ENCODE data around the gene PCNX3. TPM values are rescaled to one million over a fixed set of nuclear protein-coding genes. Genes with fewer than 3 reads are reported as not detected.

The PCNX3 gene
- total RNA-seq, 1 donor from 2014 or later: 9.3 TPM

DNA sequence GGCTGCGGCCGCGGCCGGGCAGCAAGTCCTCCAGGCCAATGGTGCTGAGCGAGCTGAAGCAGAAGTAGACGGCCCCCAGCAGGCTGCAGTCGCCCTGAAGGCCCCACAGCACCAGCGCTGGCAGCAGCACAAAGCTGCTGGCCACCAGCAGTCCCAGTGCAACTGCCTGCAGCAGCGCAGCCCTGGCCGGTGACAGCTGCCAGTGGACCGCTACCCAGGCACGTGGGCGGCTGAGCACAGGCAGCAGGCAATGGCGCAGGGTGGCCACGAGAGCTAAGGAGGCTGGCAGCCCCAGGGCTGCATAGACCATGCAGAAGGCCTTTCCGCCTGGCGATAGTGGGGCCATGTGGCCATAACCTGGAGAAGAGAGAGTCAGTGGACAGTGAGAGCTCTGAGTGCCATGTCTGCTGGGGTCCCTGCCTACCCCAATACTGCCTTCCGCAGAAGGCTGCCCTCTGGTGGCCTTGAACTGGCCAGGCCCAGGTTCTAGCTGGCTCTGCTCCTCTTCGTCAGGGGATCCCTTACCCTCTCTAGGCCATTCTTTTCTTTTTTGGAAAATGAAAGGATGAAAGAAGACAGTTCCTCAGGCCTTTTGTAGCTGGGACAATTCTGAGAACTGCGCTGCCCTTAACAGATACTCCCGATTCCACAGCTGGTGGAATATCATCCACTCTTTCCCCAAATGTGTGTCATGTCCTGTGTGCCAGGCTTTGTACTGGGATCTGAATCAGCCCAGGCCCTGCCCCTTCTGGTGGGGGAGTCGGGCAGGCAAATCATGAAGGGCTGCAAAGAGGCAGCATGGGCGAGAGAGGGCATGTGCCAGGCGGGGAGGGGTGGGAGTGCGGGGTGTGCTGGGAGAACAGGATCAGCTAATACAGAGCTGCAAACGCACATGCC lies 21.8 kb upstream of the PCNX3 start:
- intact Hi-C loops (cut with DNase I): no loop called here
- DNase-seq: peak; percentile 76
- ATAC-seq (ENCODE audit: poor library complexity): peak; percentile 47

DNA sequence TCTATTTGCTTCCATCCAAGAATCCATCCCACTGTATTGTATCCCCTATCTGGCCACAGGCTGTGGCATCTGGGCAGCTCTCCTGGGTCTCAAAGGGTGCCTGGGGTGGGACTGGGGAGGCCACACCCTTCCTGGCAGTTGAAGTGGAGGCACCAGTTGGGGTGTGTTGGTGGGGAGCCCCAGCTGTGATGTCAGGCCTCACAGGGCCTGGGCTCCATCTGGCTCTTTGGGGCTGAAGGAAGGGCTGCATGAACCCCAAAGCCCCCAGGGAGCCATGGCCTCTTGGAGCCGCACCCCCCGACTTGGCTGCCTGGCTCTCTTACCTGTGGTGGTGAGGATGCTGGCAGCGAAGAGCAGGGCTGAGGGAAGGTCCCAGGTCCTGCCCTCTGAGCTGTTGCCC lies 20.4 kb upstream of the PCNX3 start:
- no peak for ATAC-seq (ENCODE audit: poor library complexity)
- DNase-seq: no peak
- intact Hi-C loops (cut with DNase I): no loop called here

DNA sequence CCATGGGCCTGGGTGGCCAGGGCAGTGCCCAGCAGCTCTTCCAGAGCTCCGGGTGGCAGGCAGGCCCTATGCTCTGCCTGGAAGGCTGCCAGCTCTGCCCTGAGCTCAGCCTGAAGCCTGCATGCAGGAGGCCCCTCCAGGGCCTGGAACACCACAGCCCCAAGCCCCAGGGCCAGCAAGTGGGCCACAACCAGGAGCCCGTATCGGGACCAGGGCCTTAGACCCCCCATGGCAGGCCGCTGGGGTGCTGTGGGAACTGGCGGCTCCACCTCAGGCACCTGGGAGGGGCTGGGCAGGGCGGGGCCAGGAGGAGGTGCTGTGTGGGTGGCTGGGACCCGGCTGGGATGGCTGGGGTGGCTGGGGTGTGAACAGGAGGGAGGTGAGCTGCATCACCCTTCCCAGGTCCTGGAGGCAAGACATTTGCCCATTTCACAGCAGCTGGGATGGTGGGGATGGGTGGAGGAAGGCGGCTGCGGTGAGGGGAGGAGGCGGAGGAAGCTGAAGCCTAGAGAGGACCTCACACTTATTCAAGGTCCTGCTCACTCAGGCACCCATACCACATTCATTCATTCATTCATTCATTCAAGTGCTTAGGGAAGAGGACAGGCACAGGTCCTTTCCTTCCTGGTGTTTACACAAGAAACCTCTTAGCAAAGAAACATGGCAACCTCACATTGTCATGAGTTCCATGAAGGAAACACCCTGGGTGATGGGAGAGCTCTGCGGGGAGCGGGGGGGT lies 19.9 kb upstream of the PCNX3 start, which contains the start of gene KCNK7:
TSS of gene KCNK7 (minus strand) at position 258 of the 739 bp plus-strand sequence. CDS start at position 230, 28 bp downstream.
- intact Hi-C loops (cut with DNase I): no loop called here
- DNase-seq: no peak
- ATAC-seq (ENCODE audit: poor library complexity): no peak

DNA sequence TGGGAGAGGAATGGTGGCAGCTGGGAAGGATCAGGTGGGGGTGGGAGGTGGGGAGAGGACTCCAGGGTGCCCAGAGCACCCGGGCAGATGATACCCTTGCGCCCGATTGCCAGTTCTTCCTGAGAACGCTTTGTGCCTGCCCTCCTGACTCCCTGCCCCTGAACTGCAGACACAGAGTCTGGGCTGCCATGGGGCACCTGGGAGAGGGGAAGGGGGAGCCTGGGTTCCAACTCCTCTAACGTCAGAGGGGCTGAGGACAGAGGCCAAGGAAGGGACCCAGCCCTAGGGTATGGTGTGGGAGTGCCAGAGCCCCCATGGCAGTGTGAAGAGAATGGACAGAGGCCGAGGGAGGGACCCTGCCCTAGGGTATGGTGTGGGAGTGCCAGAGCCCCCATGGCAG lies 19.1 kb upstream of the PCNX3 start:
- ATAC-seq (ENCODE audit: poor library complexity) (no peak), DNase-seq (no peak)
- intact Hi-C loops (cut with DNase I): no loop called here

DNA sequence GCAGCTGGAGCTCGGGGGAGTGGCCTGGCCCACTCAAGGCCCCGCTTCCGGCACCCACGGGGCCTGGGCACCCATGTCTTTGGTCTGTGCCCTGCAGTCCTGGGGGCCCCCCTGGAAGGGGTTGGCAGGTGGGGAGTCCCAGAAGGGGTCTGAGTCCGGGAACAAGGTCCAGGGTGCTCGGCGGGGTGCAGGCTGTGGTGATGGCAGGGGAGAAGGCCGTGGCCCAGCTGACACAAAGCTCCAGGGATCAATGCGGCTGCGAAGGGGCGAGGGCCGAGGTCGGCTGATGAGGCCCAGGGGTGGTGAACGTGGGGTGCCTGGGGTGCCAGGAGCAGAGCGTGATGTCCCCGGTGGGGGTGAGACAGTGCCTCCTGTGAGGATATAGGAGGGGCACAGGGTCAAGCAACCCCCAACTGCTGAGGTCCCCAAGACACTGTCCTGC lies 17.3 kb upstream of the PCNX3 start:
- intact Hi-C loops (cut with DNase I): no loop called here
- DNase-seq: no peak

DNA sequence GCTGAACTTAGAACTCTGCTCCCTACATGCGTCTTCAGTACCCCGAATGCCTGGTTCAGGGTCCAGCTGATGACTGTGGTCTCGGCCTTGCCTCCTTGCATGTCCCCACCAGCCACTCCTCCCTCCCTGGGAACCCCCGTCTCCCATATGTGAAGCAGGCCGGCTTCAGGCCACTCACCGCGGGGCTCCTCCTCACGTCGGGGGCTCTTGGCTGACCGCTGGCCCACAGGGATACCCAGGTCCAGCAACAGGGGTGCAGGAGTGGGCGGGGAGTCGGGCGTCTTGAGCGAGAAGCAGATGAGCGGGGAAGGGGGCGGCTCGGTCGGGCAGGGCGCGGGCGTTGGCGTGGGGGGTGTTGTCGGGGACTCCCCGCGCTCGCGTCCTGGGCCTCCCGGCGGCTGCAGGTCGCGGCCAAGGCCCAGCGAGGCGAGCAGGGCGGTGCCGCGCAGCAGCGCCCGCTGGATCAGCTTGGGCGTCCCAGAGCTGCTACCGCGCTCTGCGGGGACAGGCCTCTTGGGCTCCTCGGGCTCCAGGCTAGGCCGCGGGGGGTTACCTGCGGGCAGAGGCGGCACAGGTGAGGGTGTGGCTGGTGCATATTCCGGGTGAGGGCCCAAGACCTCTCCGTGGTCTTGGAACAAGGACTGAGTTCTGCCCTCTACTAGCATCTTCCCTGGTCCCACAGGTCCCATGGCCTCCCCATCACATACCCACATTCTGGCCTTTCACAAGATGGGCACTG lies 16.2 kb upstream of the PCNX3 start:
- no peak for DNase-seq
- ATAC-seq (ENCODE audit: poor library complexity): no peak
- intact Hi-C loops (cut with DNase I): no loop called here

More for the DNA sequence above, 17.3 kb upstream of the PCNX3 start:
- ATAC-seq (ENCODE audit: poor library complexity): no peak

DNA sequence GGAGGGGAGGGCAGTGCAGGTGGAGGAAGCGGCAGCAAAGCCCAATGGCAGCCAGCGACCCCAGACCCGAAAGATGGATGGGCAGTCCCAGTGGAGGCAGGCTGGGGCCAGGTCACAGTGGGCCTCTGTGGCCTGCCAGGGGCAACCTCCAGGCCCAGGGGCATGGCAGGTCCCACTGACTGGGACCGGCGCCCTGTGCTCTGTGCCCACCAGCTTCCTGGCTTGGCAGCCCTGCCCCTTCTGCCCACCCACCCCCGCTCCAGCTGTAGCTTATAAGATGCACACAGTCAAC lies 15.7 kb upstream of the PCNX3 start:
- DNase-seq (no peak), ATAC-seq (ENCODE audit: poor library complexity) (no peak)
- intact Hi-C loops (cut with DNase I): no loop called here

DNA sequence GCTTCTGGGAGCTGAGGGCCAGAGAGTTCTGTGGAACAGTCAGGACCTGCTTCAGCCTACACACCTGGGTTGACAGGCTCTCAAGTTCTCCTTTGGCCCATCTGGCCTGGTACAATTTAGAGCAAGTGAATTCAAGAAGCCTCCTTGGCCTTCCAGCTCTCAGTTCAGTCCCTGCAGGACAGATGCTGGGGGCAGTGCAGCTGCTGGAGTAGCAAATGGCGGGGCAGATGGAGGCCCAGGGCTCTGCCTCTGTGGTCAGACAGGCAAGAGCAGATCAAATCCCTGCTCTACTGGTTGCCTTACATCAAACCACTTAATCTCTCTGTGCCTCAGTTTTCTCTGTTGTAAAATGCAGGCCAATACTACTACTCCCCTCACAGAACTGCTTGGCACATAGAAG lies 11.3 kb upstream of the PCNX3 start:
- intact Hi-C loops (cut with DNase I): no loop called here
- ATAC-seq (ENCODE audit: poor library complexity) (no peak), DNase-seq (no peak)

DNA sequence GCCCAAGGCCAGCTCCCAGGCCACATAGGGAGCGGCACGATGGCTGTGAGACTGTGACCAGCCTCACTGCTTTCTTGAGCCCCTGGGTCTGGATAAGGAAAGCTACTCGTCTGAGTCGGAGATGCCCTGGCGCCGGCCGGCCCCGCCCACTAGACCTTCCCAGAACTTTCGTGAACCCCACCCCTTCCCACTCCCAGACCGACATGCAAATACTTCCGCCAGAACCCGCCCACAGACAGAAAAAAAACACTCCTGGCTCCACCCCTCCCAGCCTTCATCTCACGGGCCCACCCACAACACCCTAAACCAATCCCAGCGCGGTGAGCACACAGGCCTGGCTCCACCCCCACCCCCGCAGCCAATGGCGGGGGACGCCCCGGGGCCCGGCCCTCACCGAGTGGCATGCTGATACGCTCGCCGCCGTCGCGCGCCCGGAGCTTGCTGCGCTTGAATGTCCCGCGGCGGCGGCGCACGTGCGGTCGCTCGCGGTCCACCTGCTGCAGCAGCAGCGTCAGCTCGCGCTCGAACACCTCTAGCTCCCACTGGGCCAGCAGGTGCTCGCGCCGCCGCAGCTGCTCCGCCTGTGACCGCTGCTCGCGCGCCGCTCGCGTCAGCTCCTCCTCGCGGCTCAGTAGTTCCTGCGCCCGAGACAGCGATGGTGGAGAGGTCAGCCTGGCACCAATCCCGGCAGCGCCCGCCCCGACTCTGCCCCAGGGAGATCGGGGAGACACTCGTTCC lies 8.5 kb upstream of the PCNX3 start:
- intact Hi-C loops (cut with DNase I): loop anchor here (5.0 kb wide), 1 partner anchor 35 kb away; the partner anchor contains the start of genes FAM89B and ZNRD2
- ATAC-seq (ENCODE audit: poor library complexity) (peak; percentile 97), DNase-seq (peak; percentile 95)

DNA sequence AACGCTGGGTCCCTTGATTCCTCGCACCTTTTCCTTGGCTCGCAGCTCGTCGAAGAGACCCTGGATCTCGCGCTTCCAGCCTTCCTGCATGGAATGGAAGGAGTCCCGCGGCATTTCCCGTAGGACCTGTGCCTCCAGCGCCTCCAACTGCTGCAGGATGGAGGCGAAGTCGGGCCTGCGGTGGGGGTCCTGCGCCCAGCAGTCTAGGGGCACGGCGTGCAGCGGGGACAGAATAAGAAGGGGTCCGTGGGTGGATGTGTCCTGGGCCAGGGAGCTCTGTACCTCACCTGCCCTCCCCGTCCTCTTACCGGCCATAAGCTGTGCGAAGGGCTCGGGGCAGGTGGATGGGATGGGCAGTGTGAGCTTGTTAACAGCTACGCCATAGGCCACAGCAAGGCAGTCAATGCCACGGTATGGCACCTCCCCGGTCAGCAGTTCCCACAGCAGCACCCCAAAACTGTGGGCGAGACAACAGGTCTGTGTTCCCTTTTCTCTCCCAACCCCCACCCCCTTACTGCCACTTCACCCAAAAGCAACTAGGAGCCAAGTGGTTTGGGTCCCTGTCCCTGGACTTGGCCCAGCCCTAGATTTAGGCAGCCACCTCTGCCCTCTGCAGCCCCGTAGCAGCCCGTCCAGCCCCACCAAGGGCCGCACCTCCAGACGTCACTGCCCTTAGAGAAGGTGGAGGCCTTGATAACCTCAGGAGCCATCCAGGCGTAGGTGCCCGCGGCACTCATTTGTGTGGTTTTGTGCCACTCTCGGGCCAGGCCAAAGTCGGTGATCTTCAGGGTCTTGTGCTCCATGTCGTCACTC lies 7.8 kb upstream of the PCNX3 start:
- intact Hi-C loops (cut with DNase I): loop anchor here (5.0 kb wide), 1 partner anchor 36 kb away; the partner anchor contains the start of genes FAM89B and ZNRD2
- no peak for DNase-seq

DNA sequence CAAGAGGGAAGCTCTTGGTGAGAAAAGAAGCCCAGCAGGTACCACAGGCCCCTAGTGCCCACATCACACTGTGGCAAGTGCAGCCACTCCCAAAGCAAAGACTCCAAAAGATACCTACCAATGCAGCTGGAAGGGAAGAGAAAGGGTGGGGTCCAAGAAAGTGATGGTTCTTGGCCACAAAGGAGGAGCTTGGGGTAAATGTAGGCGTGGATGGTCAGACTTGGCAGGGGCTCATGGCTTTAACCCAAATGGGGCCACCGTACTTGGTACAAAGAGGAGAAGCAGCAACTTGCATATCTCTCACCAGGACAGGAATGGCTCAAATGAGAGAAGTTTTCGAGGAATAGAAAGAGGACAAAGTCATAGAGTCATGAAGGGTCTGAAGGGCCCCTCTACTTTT lies 6.3 kb upstream of the PCNX3 start:
- intact Hi-C loops (cut with DNase I): loop anchor here (5.0 kb wide), 1 partner anchor 37 kb away; the partner anchor contains the start of genes FAM89B and ZNRD2
- no peak for ATAC-seq (ENCODE audit: poor library complexity)

More for the DNA sequence above, 7.8 kb upstream of the PCNX3 start:
- no peak for ATAC-seq (ENCODE audit: poor library complexity)

DNA sequence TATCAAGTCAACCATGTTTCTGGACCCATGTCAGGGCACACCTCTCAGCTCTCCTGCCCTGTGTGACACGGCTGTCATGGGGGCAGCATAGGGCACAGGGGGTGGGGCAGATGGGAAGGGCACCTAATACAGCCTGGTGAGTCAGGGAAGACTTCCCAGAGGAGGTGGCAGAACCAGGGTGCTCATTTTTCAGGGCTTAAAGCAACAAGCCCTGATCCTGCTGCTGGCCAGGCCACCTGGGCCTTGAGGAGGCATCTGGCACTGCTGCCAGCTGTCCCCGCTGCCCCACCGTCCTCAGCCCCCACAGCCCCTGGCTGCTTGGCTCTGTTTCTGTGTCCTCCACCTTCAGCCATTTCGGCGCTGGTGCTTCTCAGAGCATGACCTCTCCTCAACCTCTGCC lies 5.9 kb upstream of the PCNX3 start:
- intact Hi-C loops (cut with DNase I): loop anchor here (5.0 kb wide), 1 partner anchor 37 kb away; the partner anchor contains the start of genes FAM89B and ZNRD2
- no peak for DNase-seq
- no peak for ATAC-seq (ENCODE audit: poor library complexity)

More for the DNA sequence above, 6.3 kb upstream of the PCNX3 start:
- no peak for DNase-seq

DNA sequence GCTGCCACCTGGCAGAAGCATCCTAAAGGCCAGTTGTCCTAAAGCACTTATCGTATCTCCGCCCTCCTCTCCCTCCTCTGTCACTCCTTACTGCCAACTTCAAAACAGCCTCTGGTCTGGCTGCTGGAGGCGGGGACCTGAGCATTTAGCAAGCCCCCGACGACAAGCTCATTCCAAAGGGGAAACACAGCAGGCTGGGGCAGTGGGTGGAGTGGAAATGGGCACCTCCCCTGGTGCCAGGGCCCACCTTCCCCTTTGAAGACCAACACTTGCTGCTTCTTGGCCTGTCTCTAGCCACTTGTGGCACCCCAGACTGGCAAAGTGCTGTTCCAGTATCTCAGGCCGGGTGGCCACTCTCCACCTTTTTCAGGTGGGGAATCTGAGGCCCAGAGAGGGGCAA lies 5.2 kb upstream of the PCNX3 start:
- ATAC-seq (ENCODE audit: poor library complexity) (no peak), DNase-seq (no peak)
- intact Hi-C loops (cut with DNase I): no loop called here

DNA sequence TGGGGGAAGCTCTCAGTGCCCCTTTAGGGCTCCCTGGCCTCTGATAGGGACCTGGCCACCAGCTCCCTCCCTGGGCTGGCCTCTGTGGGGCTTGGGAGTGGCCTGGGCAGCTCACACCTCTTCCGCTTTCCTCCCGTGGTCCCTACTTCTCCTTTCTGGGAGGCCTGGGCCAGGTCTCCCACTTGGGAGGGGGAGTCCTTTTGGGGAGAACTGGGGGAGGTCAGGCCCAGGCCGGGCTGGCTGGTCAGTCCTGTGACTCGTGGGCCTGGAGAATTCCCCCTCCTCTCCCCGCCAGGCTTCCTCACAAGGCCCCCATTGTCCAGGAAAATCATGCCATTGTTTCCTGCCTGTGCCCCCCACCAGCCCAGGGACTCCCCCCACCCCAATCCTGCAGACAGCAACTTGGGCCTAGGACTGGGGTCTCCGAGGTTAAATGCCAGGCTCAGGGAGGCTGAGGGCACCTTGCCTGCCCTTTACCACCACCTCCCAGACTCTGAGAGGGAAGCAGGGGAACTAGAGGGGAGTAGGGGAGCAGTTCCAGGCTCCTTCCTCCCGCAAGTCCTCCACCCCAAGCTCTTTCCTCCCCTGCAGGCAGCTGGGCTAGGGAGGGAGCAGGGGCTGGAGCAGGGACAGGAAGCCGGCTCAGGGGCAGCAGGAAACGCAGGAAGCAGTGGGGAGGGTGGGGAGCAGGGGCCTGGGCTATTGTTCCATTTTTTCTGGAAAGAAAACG lies 4.4 kb upstream of the PCNX3 start:
- intact Hi-C loops (cut with DNase I): no loop called here
- ATAC-seq (ENCODE audit: poor library complexity): no peak
- DNase-seq: peak; percentile 78

DNA sequence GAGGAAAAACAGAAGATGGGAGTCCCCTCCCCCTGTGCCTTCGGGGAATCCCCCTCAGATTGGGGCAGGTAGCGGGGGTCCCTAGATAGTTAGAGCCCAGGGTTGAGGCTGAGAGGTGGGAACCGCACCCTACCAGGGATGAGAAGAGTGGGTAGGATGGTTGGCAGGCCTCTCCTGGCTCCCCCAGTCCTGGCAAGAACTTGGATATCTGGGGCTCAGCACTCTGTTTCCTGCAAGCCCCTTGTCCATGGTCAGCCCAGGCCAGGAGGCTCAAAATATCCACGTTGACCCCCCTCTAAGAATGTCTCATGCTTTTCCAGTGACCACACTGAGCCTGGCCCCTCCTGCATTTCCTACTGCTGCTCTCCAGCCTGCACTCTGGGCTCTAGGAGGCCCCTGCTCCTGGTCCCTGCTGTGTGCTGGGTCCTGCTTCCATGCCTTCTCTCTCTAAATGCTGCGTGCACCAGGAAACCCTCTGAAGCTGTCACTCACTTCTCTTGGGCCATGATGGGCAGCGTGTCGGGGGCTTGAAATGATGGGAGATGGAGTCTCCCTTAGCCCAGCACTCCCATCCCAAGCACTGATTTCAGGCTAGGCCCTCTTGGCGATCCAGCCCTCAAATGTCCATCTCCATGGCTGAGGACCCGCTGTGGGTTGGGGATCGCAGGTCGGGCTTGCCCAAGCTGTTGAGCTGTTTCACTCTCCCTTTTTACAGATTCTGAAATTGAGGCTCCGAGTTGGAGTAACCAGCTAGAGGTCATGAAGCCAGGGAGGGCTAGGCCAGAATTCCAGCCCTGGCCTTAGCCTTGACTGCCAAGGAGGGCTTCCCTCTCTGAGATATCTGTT lies 3.6 kb upstream of the PCNX3 start:
- intact Hi-C loops (cut with DNase I): no loop called here
- DNase-seq (no peak), ATAC-seq (ENCODE audit: poor library complexity) (no peak)

DNA sequence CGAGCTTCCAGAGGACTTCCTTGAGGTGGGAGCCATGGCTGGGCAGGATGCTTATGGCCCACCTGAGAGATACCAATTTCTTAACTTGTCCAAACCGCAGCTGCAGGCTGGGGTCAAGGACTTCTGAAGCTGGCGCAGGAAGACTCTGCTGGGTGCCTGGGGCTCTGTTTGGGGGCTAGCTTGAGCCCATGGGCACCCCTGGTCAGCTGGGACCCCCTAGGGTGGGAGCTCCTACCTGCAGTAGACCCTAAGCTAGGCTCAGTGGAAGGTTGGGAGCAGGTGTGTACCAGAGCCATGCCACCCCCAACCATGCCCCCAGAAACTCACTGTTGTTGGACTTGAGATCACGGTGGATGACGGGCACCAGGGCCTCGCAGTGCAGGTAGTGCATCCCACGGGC lies 2.9 kb upstream of the PCNX3 start:
- intact Hi-C loops (cut with DNase I): no loop called here
- DNase-seq (no peak), ATAC-seq (ENCODE audit: poor library complexity) (no peak)

All from Right ventricle myocardium superior (tissue), 1 donor.